Neural progenitor cell (in vitro differentiated cells): ENCODE results near the gene MAGI2.

Experiments
- CTCF ChIP-seq: fragments of 200-600 bp; sonication (generic); IDR thresholded peaks from 2 replicates; pipeline ENCODE4 v1.5.1; 2017; ENCODE audit warnings: antibody characterized with exemption, mild to moderate bottlenecking
- EZH2 ChIP-seq: fragments of 200-600 bp; sonication (generic); IDR thresholded peaks from 2 replicates; pipeline ENCODE4 v1.6.1; 2017; ENCODE audit warnings: antibody characterized with exemption, mild to moderate bottlenecking, moderate library complexity
- EZH2phosphoT487 ChIP-seq: fragments of 200-600 bp; sonication (generic); IDR thresholded peaks from 2 replicates; pipeline ENCODE4 v1.6.1; 2017; ENCODE audit warnings: antibody characterized with exemption

- no peak for TF ChIP-seq CTCF
- no peak for TF ChIP-seq EZH2
- no peak for TF ChIP-seq EZH2phosphoT487
These were observed 1126.6 kb downstream of the MAGI2 start for GRCh38 chr7:78326876-78327275.
